Urinary bladder (tissue), 4 donors: Measurements from ENCODE around the gene GPR39. TPM values are rescaled to one million over a fixed set of nuclear protein-coding genes. Genes with fewer than 3 reads are reported as not detected.
A peak's percentile ranks its signal among the peaks of the same experiment; 100 is the strongest.

ENCODE experiments used
- DNase-seq: peaks from one replicate; pipeline ENCODE4 v3.0.0-alpha.2; 2015; ENCODE audit errors: extremely low spot score
- H3K27ac ChIP-seq: one replicate; pipeline ENCODE4 v1.5.1; 2013; ENCODE audit warnings: low read depth, mild to moderate bottlenecking, moderate library complexity
- H3K36me3 ChIP-seq: one replicate; pipeline ENCODE4 v1.6.1; 2013; ENCODE audit warnings: mild to moderate bottlenecking, moderate library complexity; ENCODE audit not compliant: insufficient read depth
- H3K4me1 ChIP-seq: one replicate; pipeline ENCODE4 v1.6.1; 2013; ENCODE audit warnings: mild to moderate bottlenecking, moderate library complexity; ENCODE audit not compliant: insufficient read depth
- H3K4me3 ChIP-seq: one replicate; pipeline ENCODE4 v1.5.1; 2013; ENCODE audit warnings: low read depth, low read length
- WGBS: extraction: QIAGEN DNeasy Blood & Tissue Kit; methylation state at CpG from one replicate; pipeline ENCODE4 v1.1.7; 2013; 5-methylcytosine and 5-hydroxymethylcytosine counted together
- polyA plus RNA-seq: library from polyadenylated mRNA; stranded (reverse); fragments of 200-250 nt; gene quantifications from one replicate; pipeline ENCODE4 v1.2.3, GENCODE V29; 2013
- total RNA-seq: library from RNA; depleted of rRNA; stranded (reverse); fragments of >200 nt; gene quantifications from one replicate; pipeline ENCODE4 v1.2.3, GENCODE V29; 2014
- donor health status: healthy with polysubstance abuse.
- donor health status: healthy.

Gene GPR39
- total and polyA plus RNA-seq, 2 donors, result 1.4 to 3.2 TPM

DNA sequence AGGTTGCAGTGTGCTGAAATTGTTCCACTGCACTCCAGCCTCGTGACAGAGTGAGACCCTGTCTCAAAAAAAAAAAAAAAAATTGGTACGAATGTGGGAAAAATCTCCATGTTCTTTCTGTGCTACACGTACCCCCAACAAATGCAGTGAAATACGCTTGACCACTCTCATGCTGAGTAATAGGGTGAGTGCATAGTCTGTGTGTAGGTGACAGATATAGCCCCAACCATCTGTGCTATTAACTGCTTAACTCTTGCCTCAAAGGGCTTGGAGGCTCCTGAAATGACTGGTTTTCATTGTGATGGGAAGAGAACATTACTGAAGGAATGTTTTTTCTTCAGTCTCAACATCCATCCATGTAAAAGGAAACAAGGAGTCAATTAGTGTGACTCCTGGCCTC lies 237.7 kb downstream of the GPR39 start:
- Histone ChIP-seq H3K4me3 (no peak overlapping the region), H3K4me1 (no peaks in the 10 kb centered on the region), H3K36me3 (no peaks in the 10 kb centered on the region), H3K27ac (no peak overlapping the region)
- 63% methylated on average over 4 of the region's 4 CpGs for WGBS
- no peak for DNase-seq

DNA sequence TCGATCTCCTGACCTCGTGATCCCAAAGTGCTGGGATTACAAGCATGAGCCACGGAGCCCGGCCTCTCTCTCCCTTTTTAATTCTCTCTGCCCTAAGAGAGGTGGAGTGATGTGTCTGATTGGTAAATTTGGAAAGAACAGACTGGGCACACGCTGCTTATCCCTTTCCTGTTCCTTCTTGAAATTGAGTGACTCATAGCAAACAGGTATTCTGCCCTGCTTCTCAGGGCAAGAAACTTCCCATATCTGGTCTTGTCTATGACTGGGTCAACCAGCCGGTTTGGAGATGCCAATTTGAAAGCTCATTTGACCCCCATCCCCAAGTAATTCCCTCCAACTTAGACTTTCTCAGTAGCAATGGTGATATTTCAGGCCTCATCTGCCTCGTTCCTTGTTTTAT lies 238.4 kb downstream of the GPR39 start:
- no peaks in the 10 kb centered on the region for H3K4me1 ChIP-seq
- no peaks in the 10 kb centered on the region for H3K36me3 ChIP-seq
- 92% methylated on average over 7 of the region's 7 CpGs for WGBS
- no peak for DNase-seq
- no peak overlapping the region for H3K27ac ChIP-seq
- H3K4me3 ChIP-seq, result no peak overlapping the region

DNA sequence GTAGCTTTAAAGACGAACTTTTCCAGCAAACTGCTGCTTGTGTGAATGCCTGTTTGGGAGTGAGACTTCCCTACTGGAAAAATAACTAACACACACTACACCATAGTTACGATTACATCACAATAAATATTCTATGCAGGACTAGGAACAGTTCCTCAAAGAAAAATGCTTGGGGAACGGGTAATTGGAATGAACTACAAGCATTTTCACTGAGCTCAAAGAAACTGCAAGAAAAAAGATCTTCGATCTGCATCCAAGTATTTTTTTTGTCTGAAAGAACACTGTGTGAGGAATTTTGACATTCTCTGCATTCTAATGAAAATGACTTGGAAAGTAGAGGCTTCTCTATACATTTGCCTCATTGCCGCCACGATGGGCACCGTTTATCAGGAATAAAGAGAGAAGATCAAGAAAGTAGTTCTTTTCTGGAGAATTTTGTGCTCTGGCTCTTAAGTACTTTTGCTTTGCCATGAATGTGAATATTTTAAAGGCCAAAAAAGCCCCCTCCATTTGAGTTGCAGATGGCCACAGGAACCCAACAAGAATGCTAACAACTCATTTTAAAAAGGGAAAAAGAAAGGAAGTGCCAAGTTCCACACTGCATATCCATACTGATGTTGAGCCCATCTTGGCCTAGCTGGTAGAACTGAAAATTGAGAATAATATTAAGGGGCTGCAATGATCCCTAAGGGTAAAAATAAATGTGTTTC lies 239.8 kb downstream of the GPR39 start:
- WGBS, result 52% methylated on average over 7 of the region's 7 CpGs
- no peaks in the 10 kb centered on the region for H3K36me3 ChIP-seq
- no peaks in the 10 kb centered on the region for H3K4me1 ChIP-seq
- no peak for DNase-seq
- H3K4me3 ChIP-seq, result no peak overlapping the region
- H3K27ac ChIP-seq, result no peak overlapping the region

DNA sequence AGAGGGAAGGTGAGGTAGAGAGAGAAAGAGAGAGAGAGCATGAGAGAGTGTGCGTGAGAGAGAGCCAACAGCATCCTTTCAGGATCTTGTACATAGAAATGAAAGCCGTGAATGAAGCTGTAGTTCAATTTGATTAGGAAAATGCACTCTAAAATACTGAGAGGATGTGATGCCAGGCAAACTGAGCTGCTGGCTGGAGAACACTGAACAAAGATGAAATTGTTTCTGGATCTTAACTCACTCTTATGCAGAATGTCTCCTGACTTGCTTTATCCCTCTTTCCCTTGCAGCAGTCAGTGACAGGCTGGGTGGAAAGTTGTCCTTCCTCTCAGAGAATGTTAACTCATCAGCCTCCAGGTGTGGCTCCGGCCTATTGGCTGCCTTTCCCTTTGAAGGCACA lies 242.7 kb downstream of the GPR39 start:
- 87% methylated on average over 3 of the region's 3 CpGs for WGBS
- H3K36me3 ChIP-seq, result no peaks in the 10 kb centered on the region
- no peak for DNase-seq

DNA sequence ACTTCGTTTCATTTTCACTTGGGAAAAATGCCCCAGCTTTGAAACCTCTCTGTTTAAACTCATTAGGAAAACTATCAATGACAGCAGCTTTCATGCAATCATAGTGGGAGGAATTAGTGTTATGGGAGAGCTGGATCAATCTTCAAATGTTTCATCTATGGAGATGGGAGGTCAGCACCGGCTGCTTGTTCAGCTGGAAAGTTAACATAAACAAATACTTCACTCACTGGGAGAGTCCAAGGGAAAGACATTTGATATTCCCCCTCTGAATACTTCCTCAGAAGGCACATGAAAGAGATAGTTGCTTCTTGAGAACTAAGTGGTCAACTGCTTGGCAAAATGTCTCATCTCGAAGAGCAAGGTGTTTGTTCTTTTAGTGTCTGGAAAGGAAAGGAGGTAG lies 246.1 kb downstream of the GPR39 start:
- no peak overlapping the region for H3K4me3 ChIP-seq
- WGBS, result 42% methylated on average over 3 of the region's 3 CpGs
- DNase-seq, result no peak
- no peaks in the 10 kb centered on the region for H3K4me1 ChIP-seq
- H3K27ac ChIP-seq, result no peak overlapping the region
- no peaks in the 10 kb centered on the region for H3K36me3 ChIP-seq

More for the DNA sequence above, 242.7 kb downstream of the GPR39 start:
- no peaks in the 10 kb centered on the region for H3K4me1 ChIP-seq
- no peak overlapping the region for H3K4me3 ChIP-seq
- H3K27ac ChIP-seq, result no peak overlapping the region

DNA sequence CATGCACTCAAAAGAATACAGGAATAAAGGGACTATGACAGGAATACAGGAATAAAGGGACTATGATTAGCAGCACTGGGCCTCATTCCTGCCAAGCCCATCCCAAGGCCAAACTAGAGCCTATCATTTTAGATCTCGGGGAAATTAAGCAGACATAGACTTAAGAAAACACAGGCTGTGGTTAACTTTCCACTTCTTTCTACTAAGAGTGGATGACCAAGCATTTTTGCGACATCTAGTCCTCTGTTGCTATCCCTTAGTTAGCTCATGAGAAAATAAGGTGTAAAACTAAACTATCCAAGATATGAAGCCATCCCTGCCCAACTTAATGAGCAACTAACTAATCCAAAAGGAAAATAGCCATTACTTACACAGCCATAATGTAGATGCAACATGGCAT lies 247.5 kb downstream of the GPR39 start:
- Histone ChIP-seq H3K4me3 (no peak overlapping the region), H3K27ac (no peak overlapping the region), H3K4me1 (no peaks in the 10 kb centered on the region), H3K36me3 (no peaks in the 10 kb centered on the region)
- DNase-seq, result no peak
- 80% methylated on average over 2 of the region's 2 CpGs for WGBS

DNA sequence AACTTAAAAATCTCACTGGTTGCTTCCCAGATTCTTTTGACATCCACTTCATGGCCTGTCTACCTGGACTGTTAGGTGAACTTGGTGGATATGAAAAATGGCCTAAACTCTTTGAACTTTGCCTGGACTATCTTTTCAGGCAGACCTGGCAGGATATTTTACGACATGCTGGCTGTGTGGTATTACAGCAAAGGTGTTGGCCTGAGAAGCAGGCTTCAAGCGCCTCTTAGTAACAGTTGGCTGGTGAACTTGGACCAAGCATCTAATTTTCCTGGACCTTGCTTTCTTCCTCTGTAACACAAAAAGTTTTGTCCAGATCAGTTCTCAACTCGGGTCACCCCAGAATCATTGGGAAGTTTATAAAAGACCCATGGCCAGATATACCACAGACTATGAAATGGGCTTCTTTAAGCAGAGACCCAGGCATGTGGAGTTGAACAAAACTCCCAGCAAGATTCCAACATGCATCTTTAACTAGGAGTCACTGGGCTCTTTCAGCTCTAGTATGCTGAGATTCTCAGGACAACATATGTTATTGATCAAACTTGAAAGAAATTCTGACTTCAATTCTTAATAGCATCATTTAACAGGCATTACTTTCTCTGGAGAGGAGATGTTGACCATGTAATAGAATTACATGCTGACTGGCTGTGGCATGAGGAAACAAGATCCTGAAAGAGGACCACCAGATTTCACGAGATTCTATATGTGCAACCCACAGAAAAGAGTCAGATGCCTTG lies 249.0 kb downstream of the GPR39 start:
- Histone ChIP-seq H3K4me3 (no peak overlapping the region), H3K36me3 (no peaks in the 10 kb centered on the region), H3K27ac (no peak overlapping the region), H3K4me1 (peaks cover 3% of the 10 kb centered on the region)
- no peak for DNase-seq
- 85% methylated on average over 4 of the region's 4 CpGs for WGBS

DNA sequence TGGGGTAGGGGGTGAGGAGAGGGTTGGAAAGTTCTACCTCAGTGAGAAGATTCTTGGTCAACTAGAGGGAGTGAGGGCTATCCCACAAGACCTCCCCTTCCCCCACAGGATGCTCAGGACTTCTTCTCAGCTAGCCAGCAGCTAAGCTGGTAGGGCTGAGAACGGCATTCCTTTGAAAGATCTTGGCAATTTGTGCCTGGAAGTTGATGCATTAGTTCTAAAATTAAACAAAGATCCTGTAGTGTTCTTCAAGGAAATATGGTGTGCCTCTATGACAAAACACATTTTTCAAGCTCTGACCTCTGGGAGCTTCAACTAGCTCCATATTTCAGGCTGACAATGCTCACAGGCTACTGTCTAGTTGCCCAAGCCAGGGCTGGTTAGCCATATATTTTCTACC lies 251.1 kb downstream of the GPR39 start:
- Histone ChIP-seq H3K27ac (no peak overlapping the region), H3K36me3 (no peaks in the 10 kb centered on the region), H3K4me1 (peaks cover 3% of the 10 kb centered on the region), H3K4me3 (no peak overlapping the region)
- 29% methylated on average over 1 of the region's 1 CpG for WGBS
- DNase-seq, result no peak

DNA sequence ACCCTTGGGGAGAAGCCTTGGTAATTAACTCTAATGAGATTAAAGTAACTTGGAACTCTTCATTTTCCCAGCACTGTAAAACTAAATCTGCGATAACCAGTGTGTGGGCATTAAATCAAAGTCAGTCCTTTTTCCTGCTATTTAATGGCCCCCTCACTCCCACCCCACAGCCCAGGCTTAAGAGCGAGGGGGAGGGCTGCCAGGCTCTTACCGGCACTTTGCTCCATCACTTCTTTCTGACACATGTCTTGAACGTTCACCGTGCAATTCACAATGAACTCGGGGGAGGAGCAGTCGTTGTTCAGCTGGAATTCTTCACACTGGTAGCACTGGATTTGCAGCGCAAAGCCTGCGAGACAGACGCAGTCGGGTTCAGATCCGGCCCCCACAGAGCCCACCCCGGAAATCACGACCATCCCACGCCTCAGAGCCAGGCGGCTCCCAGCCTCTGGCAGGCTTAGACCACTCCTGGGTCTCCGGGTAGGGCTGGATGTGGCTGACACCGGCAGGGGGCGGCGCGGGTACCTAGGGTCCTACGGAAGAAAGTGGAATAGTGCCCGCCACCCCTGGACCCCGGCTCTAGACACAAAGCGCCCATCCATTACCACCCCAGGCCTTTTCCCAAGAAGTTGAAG lies 251.7 kb downstream of the GPR39 start:
- H3K4me3 ChIP-seq, result no peak overlapping the region

DNA sequence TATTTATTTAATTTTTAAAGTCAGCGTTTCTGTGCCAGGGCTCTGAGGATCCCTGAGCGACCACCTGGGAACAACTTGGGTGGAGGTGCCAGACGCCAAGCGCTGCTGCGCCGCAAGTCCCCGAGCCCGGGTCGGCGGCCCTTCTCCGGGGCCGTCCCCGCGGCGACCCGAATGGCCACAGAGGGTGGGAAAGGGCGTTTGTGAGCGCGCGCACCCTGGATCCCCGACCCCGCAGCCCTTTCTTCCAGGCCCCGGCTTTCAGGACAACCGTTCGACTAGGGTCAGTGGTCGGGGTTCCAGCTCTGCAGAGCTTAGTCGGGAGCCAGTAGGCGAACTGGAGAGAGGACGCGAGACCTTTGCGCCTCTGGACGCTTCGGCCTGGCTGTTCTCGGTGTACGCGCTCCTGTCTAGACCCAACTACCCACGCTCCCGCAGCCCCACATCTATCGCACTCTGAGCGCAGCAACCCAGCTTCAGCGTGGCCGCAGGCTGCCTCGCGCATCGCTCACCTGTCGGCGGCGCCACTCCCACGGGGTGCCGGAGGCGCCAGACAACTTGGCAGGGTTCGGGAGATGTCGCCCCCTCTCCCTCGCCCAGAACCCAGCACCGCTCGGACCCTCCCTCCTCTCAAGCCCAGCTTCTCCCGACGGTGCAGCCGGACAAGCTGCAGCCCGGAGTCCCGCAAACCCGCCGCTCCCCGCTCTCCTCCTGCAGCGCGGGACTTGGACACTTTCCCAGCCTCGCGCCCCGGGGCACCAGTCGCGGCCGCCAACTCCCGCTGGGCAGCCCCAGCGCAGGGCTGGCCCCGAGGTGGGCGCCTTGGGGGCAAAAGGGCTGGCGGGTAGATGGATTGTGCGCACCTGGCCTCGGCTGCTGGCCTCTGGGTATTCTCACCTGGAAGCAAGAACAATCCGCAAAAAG lies 252.6 kb downstream of the GPR39 start:
- Histone ChIP-seq H3K36me3 (no peaks in the 10 kb centered on the region), H3K27ac (no peak overlapping the region), H3K4me3 (peak overlapping the region; percentile 35), H3K4me1 (peaks cover 3% of the 10 kb centered on the region)
- WGBS, result 1% methylated on average over 80 of the region's 80 CpGs
- no peak for DNase-seq

More for the DNA sequence above, 251.7 kb downstream of the GPR39 start:
- Histone ChIP-seq H3K36me3 (no peaks in the 10 kb centered on the region), H3K4me1 (peaks cover 3% of the 10 kb centered on the region), H3K27ac (no peak overlapping the region)
- DNase-seq, result no peak
- WGBS, result 6% methylated on average over 25 of the region's 25 CpGs

DNA sequence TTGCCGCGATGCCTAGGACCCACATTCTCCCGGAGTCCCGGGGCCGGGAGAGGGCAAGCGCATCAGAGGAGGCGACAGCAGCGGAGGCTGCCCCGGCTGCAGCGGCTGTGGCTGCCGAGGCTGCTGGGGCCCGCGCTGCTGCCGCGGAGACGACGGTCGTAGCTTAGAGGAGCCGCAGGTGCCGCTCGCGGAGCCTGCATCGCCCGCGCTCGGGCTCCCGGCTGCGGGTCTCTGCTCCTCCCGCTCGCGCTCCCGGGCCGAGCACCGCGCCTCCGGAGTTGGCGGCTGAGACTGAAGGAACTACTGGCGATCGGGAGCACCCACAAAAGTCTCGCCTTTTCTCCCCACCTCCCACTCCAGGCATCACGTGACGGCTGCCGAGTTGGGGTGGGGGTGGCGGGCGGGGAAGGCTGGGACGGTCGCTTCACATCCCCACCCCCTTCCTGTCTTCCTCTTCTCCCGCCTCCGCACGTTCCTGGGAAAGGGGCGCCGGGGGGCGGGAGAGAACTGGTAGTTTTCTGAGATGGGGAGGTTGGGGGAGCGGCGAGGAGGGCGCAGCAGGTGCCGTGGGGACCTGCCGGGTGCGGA lies 253.4 kb downstream of the GPR39 start, which contains the start of gene LYPD1:
Gene LYPD1 (minus strand): TSS at position 298 of the 588 bp plus-strand sequence. CDS start 273 bp downstream, at position 25.
- DNase-seq, result no peak
- Histone ChIP-seq H3K4me1 (peaks cover 3% of the 10 kb centered on the region), H3K4me3 (peak within 1 kb of the TSS; percentile 35), H3K36me3 (no peaks in the 10 kb centered on the region), H3K27ac (no peak within 1 kb of the TSS)
- WGBS, result under 1% methylated on average over 59 of the region's 59 CpGs

DNA sequence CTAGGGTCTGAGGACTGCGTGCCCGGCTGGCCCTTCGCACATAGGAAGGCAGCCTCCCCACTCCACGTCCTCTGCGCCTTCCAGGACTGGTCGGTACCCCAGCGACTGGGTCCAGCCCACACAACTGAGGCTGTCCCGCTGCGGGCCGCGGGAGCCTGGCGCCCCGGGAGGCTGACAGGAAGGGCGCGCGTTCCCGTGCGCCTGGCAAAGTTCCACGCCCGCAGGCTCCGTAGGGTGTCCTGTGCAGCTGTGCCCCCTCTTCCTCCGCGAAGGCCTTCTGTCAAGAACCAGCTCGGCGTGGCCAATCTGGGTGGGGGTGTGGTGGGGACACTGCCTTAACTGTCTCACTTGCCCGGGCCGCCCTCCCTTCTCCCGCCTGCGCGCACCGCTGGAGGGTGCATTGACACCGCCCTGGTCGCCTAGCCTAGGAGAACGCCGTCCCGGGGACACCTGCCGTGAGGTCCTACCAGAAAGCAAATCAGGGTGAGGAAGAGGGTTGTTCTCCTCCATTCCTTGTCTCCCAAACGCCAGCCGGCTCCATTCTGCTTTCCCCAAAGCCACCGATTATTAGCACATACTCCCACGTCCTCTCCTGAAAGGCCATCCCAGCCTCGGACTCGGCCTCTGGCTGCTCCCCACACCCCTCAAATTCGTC lies 254.0 kb downstream of the GPR39 start:
- Histone ChIP-seq H3K27ac (no peak overlapping the region), H3K36me3 (no peaks in the 10 kb centered on the region), H3K4me3 (peak overlapping the region; percentile 35), H3K4me1 (peaks cover 3% of the 10 kb centered on the region)
- no peak for DNase-seq
- WGBS, result 1% methylated on average over 44 of the region's 44 CpGs
